ENCODE results near the gene CALM3. TPM values are rescaled to one million over a fixed set of nuclear protein-coding genes. Genes with fewer than 3 reads are reported as not detected.
A peak's percentile ranks its signal among the peaks of the same experiment; 100 is the strongest.

The CALM3 gene
- total RNA-seq, 6 experiments from 2014 or later: 83.8 to 119 (median 92.2) TPM

GRCh38 chr19:46640656-46641055 is 39.5 kb downstream of the CALM3 start:
- no peak for TF ChIP-seq POLR2A (IDR thresholded peaks at IDR 0.05)
- TF ChIP-seq CTCF (IDR thresholded peaks at IDR 0.05): no peak
- H3K4me3 ChIP-seq: no peak overlapping the region
- intact Hi-C loops (cut with DNase I): no loop called here
- no peaks in the 10 kb centered on the region for H3K9me3 ChIP-seq
- H3K27ac ChIP-seq: no peak overlapping the region
- H3K4me1 ChIP-seq: peaks cover 0 to 12% (median 0%) of the 10 kb centered on the region in 4 donors
- WGBS (ENCODE audit: insufficient coverage, low coverage, low lambda C conversion rate, missing lambda C conversion rate): 61% methylated on average over 2 of the region's 2 CpGs
- H3K36me3 ChIP-seq: no peaks in the 10 kb centered on the region
- no peak for ATAC-seq
- no peak for DNase-seq
- H3K27me3 ChIP-seq: peaks cover 0 to 13% of the 10 kb centered on the region in 2 donors

GRCh38 chr19:46644720-46645119 is 43.6 kb downstream of the CALM3 start:
- ATAC-seq: no peak
- TF ChIP-seq POLR2A (IDR thresholded peaks at IDR 0.05): no peak
- no peak for TF ChIP-seq CTCF (IDR thresholded peaks at IDR 0.05)
- peaks cover 0 to 17% of the 10 kb centered on the region in 2 donors for H3K27me3 ChIP-seq
- H3K4me3 ChIP-seq: no peak overlapping the region
- H3K9me3 ChIP-seq: no peaks in the 10 kb centered on the region
- intact Hi-C loops (cut with DNase I): no loop called here
- peaks cover 0 to 1% (median 0%) of the 10 kb centered on the region in 4 donors for H3K4me1 ChIP-seq
- DNase-seq: no peak
- H3K27ac ChIP-seq: no peak overlapping the region
- H3K36me3 ChIP-seq: no peaks in the 10 kb centered on the region
- WGBS (ENCODE audit: insufficient coverage, low coverage, low lambda C conversion rate, missing lambda C conversion rate): 41% methylated on average over 3 of the region's 3 CpGs

- Histone ChIP-seq H3K27me3 (peaks cover 0 to 12% of the 10 kb centered on the region in 2 donors), H3K9me3 (no peaks in the 10 kb centered on the region), H3K27ac (no peak overlapping the region), H3K4me3 (no peak overlapping the region), H3K36me3 (no peaks in the 10 kb centered on the region), H3K4me1 (no peaks in the 10 kb centered on the region)
- 70% methylated on average over 3 of the region's 3 CpGs for WGBS (ENCODE audit: insufficient coverage, low coverage, low lambda C conversion rate, missing lambda C conversion rate)
- ATAC-seq: no peak
- intact Hi-C loops (cut with DNase I): no loop called here
- TF ChIP-seq CTCF (IDR thresholded peaks at IDR 0.05) (no peak), POLR2A (IDR thresholded peaks at IDR 0.05) (no peak)
- DNase-seq: no peak
Observed at GRCh38 chr19:46646402-46646801, 45.3 kb downstream of the CALM3 start.

GRCh38 chr19:46648060-46648960 is 47.2 kb downstream of the CALM3 start:
- DNase-seq (no peak), ATAC-seq (peak; percentile 38 to 68 (median 50))
- TF ChIP-seq CTCF (IDR thresholded peaks at IDR 0.05) (no peak), POLR2A (IDR thresholded peaks at IDR 0.05) (no peak)
- intact Hi-C loops (cut with DNase I): no loop called here
- H3K27ac ChIP-seq: no peak overlapping the region
- H3K27me3 ChIP-seq: peaks cover 0 to 12% of the 10 kb centered on the region in 2 donors
- no peaks in the 10 kb centered on the region for H3K36me3 ChIP-seq
- WGBS (ENCODE audit: insufficient coverage, low coverage, low lambda C conversion rate, missing lambda C conversion rate): 27% methylated on average over 18 of the region's 63 CpGs
- no peaks in the 10 kb centered on the region for H3K9me3 ChIP-seq
- no peaks in the 10 kb centered on the region for H3K4me1 ChIP-seq
- no peak overlapping the region for H3K4me3 ChIP-seq
